NB4 (cell line): ENCODE data around the gene CDC25C.

ENCODE experiments used
- CTCF ChIP-seq: IDR thresholded peaks from one replicate; pipeline ENCODE4 v1.5.1; 2012; ENCODE audit warnings: low read depth, low read length
- MYC ChIP-seq: IDR thresholded peaks from 2 replicates; pipeline ENCODE4 v1.6.1; 2011; ENCODE audit warnings: low read depth, low read length
- POLR2A ChIP-seq: IDR thresholded peaks from 2 replicates; pipeline ENCODE4 v1.6.1; 2011; ENCODE audit warnings: mild to moderate bottlenecking; ENCODE audit not compliant: insufficient read length; ENCODE audit errors: extremely low read depth

GRCh38 chr5:138337685-138338410, 6.2 kb upstream of the CDC25C start, which contains the start of gene FAM53C:
- TF ChIP-seq CTCF (no peak), POLR2A (peak; percentile 99), MYC (0 out of 2 replicates have a peak, but pooled peaks have one; percentile 73)
